ENCODE results near the gene MCC.

- TF ChIP-seq CTCF (IDR thresholded peaks at IDR 0.05) (no peak), POLR2A (IDR thresholded peaks at IDR 0.05) (no peak)
Measured at GRCh38 chr5:112973904-112974303, 514.3 kb downstream of the MCC start.

Data from uterus (tissue), 2 donors.